ENCODE data around the gene NTSR1. TPM values are rescaled to one million over a fixed set of nuclear protein-coding genes. Genes with fewer than 3 reads are reported as not detected.

Gene NTSR1
- total and polyA plus RNA-seq, 8 donors = 0.03 to 3.5 (median 0.12) TPM

GRCh38 chr20:62703853-62704228 lies 4.8 kb upstream of the NTSR1 start:
- TF ChIP-seq, protein P1, sequence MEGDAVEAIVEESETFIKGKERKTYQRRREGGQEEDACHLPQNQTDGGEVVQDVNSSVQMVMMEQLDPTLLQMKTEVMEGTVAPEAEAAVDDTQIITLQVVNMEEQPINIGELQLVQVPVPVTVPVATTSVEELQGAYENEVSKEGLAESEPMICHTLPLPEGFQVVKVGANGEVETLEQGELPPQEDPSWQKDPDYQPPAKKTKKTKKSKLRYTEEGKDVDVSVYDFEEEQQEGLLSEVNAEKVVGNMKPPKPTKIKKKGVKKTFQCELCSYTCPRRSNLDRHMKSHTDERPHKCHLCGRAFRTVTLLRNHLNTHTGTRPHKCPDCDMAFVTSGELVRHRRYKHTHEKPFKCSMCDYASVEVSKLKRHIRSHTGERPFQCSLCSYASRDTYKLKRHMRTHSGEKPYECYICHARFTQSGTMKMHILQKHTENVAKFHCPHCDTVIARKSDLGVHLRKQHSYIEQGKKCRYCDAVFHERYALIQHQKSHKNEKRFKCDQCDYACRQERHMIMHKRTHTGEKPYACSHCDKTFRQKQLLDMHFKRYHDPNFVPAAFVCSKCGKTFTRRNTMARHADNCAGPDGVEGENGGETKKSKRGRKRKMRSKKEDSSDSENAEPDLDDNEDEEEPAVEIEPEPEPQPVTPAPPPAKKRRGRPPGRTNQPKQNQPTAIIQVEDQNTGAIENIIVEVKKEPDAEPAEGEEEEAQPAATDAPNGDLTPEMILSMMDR (IDR thresholded peaks at IDR 0.05) = no peak
- peak overlapping the region in 1 of 2 donors; percentile 18 for H3K27ac ChIP-seq

DNA sequence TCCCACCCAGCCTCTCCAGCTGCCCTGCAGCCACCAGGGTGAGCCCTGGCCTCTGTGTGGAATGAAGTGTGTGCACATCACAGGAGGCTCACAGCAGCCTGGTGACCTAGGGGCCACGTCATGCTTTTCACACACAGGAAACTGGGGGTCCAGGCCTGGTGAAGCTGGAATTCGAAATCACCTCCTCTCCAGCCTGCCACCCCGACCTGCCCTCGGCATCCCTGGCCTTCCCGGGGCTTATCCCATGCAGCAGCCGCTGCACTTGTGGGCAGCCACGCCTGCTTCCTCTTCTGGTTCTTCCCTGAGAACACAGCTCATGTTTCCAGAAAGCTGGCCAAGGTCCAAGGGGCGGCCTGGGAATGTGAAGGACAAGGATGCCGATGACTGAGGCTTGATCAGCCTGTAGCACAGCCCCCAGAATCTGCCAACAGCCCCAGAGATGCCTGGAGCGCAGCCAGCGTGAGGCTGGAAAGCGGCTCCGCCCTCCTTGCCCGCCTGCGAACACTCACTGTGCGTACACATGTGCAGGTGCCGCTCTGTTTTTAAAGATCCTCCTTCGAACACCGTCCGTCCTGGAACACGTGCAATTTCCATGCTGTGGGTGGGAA lies 4.2 kb upstream of the NTSR1 start:
- Histone ChIP-seq H3K9me3 (no peaks in the 10 kb centered on the region), H3K36me3 (no peaks in the 10 kb centered on the region), H3K27ac (no peak overlapping the region), H3K27me3 (peaks cover 19 to 55% of the 10 kb centered on the region in 2 donors), H3K4me1 (peaks cover 0 to 33% of the 10 kb centered on the region in 2 donors), H3K4me3 (no peak overlapping the region)
- peak; percentile 72 to 94 (median 80) for DNase-seq
- TF ChIP-seq, protein P1 (IDR thresholded peaks at IDR 0.05) = no peak
- intact Hi-C loops (cut with DNase I) = no loop called here
- peak; percentile 72 for ATAC-seq

More at GRCh38 chr20:62703853-62704228, 4.8 kb upstream of the NTSR1 start:
- intact Hi-C loops (cut with DNase I) = no loop called here
- Histone ChIP-seq H3K4me1 (peaks cover 0 to 27% of the 10 kb centered on the region in 2 donors), H3K9me3 (no peaks in the 10 kb centered on the region), H3K36me3 (no peaks in the 10 kb centered on the region), H3K27me3 (peaks cover 13 to 49% of the 10 kb centered on the region in 2 donors), H3K4me3 (no peak overlapping the region)
- ATAC-seq (no peak), DNase-seq (no peak)

DNA sequence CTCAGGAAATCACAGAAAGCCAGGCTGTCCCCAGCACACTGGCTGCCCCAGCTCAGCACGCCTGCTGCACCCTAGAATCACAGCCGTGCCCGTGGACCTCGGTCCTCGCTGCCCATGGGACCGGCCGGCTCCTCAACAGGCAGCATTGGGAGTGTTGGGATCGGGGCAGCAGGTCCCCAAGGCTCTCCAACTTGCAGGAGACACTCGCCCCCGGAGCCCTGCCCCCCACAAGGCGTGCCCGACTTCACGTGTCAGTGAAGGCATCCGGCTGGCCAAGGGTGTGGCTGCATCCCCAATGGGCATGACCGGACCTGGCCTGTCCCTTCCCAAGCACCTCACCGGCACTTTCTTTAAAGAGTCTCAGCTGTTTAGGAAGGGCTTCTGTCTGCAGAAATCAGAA lies 3.0 kb upstream of the NTSR1 start:
- H3K27ac ChIP-seq = no peak overlapping the region
- H3K27me3 ChIP-seq = peaks cover 31 to 67% of the 10 kb centered on the region in 2 donors
- peaks cover 0 to 38% of the 10 kb centered on the region in 2 donors for H3K4me1 ChIP-seq
- intact Hi-C loops (cut with DNase I) = no loop called here
- H3K4me3 ChIP-seq = no peak overlapping the region
- no peaks in the 10 kb centered on the region for H3K36me3 ChIP-seq
- TF ChIP-seq, protein P1 (IDR thresholded peaks at IDR 0.05) = no peak
- DNase-seq (peak in 1 of 4 donors; percentile 67), ATAC-seq (no peak)
- H3K9me3 ChIP-seq = no peaks in the 10 kb centered on the region

GRCh38 chr20:62706344-62706743 lies 2.3 kb upstream of the NTSR1 start:
- DNase-seq = peak in 1 of 4 donors; percentile 43
- Histone ChIP-seq H3K27me3 (peaks cover 36 to 74% of the 10 kb centered on the region in 2 donors), H3K9me3 (no peaks in the 10 kb centered on the region)

DNA sequence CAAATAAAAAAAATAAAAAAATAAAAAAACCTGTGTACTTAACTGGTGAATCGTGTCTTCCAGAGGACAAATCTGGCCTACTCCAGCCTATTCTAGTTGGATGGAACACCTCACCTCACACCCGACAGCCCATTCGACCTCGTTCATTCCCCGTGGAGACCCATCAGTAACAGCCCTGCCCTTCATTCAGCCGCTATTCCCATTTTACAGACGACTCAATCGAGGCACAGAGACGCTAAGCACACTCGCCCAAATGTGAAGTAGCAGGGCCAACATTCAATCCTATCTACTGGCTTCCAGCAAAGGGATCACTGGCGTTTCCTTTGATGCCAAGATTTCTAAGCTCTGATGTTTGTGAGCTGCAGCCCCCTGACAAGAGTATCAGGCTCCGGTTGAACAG lies 1.8 kb upstream of the NTSR1 start:
- H3K4me1 ChIP-seq = peaks cover 0 to 51% of the 10 kb centered on the region in 2 donors
- intact Hi-C loops (cut with DNase I) = no loop called here
- no peak overlapping the region for H3K27ac ChIP-seq
- ATAC-seq (no peak), DNase-seq (peak in 1 of 4 donors; percentile 6)
- no peaks in the 10 kb centered on the region for H3K9me3 ChIP-seq
- TF ChIP-seq, protein P1 (IDR thresholded peaks at IDR 0.05) = no peak
- no peak overlapping the region for H3K4me3 ChIP-seq
- peaks cover 36 to 79% of the 10 kb centered on the region in 2 donors for H3K27me3 ChIP-seq
- H3K36me3 ChIP-seq = no peaks in the 10 kb centered on the region

More at GRCh38 chr20:62706344-62706743, 2.3 kb upstream of the NTSR1 start:
- H3K4me3 ChIP-seq = no peak overlapping the region
- H3K36me3 ChIP-seq = no peaks in the 10 kb centered on the region
- ATAC-seq = no peak
- peaks cover 0 to 46% of the 10 kb centered on the region in 2 donors for H3K4me1 ChIP-seq
- intact Hi-C loops (cut with DNase I) = no loop called here
- H3K27ac ChIP-seq = no peak overlapping the region
- TF ChIP-seq, protein P1 (IDR thresholded peaks at IDR 0.05) = no peak
